HG02798 (cell line): ENCODE results near the gene FAM171A1.
"Not testable (repeated sequence)": the region's sequence is repeated elsewhere in the genome, so short reads cannot be mapped to it uniquely, and the experiment has no call there.

Experiments used
- ATAC-seq: cut with Tn5 transposase; IDR thresholded peaks from one replicate; pipeline ENCODE4 v1.9.1; 2021; ENCODE audit warnings: mild to moderate bottlenecking; ENCODE audit not compliant: unreplicated experiment, poor library complexity

FAM171A1 gene

GRCh38 chr10:15321431-15322341 lies 49.4 kb downstream of the FAM171A1 start:
- no peak for ATAC-seq

GRCh38 chr10:15320522-15321203 lies 50.4 kb downstream of the FAM171A1 start:
- no peak for ATAC-seq

DNA sequence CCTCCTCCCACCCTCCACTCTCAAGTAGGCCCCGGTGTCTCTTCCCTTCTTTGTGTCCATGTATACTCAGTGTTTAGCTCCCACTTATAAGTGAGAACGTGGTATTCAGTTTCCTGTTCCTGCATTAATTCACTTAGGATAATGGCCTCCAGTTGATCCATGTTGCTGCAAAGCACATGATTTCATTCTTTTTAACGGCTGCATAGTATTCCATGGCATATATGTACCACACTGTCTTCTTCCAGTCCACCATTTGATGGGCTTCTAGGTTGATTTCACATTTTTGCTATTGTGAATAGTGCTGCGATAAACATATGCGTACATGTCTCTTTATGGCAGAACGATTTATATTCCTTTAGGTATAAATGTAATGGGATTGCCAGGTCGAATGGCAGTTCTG lies 51.0 kb downstream of the FAM171A1 start:
- ATAC-seq: no peak

GRCh38 chr10:15316871-15317464 lies 54.1 kb downstream of the FAM171A1 start:
- ATAC-seq: no peak

DNA sequence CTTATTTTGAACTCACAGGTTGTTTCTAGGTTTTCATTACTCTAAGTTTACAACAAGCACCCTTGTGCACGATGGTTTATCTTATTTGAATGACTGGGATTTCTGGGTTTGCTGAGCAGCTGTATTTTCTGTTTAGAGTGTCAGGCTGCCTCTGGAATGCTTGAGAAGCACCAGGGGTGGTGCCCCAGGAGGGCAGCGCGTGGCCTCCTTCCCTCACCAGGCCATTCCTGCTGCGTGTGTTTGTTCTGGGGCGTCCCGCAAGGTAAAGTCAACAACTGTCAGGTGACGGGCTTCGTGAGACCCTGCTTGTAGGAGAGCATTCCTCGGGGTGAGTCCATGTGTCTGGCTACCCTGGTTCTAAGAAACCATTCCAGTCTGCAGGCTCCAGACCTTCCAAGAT lies 54.9 kb downstream of the FAM171A1 start:
- ATAC-seq: no peak

DNA sequence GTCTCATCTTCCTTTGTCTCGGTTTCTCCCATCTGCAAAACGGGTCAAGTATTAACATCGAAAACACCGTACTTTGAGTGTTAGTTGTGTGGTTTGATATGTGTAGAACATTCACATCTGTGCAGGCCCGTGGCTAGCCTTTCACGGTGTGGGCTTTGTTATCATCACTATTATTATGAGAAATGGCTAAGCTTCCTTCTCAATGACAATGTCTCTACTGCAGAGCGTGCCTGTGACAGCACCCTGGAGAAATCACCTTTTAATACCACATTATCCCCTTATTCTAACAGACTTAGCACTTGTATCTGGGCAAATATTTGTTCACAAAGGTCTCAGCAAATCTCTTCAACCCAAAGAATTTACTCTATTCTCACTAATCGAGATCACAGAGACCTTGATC lies 55.8 kb downstream of the FAM171A1 start:
- ATAC-seq: no peak

DNA sequence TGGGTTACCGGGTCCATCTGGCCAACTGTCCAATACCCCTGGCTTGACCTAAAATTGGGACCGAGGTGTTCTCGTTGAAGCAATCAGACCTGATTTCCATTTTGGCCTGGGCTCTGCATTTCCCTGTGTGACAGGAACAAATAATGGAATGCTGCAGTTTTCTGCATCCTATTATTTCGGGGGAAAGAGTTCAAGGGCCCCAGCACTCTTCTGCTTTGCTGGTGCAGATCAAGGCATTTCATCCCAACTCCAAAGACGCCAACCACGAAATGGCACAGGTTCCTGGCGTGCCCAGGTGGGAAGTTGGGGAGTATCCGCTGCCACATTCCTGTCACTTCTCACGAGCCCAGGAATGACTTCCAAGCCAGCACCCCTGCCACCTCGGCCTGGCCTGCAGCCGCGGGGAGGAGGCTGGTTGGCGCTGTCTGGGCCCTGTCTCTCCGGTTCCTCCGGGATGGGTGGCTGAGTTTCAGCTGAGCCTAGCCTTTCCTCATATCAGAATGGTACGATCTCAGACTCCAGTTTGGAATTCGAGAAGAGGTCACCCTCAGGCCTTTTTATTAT lies 56.5 kb downstream of the FAM171A1 start:
- no peak for ATAC-seq

- no peak for ATAC-seq
Observed at GRCh38 chr10:15313843-15314242, 57.2 kb downstream of the FAM171A1 start.

GRCh38 chr10:15313047-15313446 lies 58.0 kb downstream of the FAM171A1 start:
- ATAC-seq: no peak

DNA sequence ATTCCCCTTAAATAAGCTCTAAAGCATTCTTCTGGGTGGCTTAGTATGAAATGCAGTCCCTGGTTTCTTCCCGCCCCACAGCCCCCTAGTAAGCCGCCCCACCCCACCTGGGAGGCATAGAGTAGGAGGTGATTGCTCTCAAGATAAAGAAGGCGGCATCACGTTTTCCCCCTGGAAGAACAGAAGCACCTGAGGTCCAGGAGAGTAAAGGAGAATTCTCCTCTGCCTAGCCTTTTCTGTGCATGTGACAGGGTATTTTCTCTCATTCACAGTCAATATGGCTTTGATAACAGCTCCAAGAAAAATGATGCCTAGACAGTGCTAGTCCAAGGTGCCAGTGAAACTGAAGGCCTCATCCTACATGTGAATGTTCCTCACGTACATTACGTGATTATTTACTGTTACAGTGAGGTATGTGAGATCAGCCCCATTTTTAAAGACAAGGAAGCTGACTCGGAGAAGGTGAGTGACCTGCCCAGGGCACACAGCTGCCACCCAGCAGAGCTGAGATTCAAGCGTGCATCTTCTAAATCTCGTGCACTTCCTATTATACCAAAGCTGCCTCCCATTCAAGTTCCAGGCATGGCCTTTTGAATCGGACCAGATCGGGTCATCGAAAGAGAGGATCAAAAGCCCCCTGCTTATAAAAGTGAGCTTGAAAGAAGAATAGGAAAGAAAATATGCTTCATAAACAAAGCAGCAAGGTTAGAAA lies 59.4 kb downstream of the FAM171A1 start:
- no peak for ATAC-seq

- no peak for ATAC-seq
Observed at GRCh38 chr10:15310776-15311568, 60.1 kb downstream of the FAM171A1 start.

DNA sequence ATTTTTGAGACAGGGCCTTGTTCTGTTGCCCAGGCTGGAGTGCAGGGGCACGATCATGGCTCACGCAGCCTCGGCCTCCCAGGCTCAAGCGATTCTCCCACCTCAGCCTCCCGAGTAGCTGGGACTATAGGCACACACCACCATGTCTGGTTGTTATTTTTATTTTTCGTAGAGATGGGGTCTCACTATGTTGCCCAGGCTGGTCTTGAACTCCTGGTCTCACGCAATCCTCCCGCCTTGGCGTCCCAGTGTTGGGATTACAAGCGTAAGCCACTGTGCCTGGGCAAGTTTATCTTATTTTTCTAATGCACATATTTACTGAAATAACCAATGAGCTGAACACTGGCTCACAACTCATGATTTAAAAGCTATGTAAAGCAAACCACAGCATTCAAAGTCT lies 61.9 kb downstream of the FAM171A1 start:
- ATAC-seq: no peak

GRCh38 chr10:15306735-15307280 lies 64.3 kb downstream of the FAM171A1 start:
- ATAC-seq: no peak

GRCh38 chr10:15305634-15306033 lies 65.5 kb downstream of the FAM171A1 start:
- ATAC-seq: no peak

GRCh38 chr10:15305161-15305560 lies 65.9 kb downstream of the FAM171A1 start:
- no peak for ATAC-seq

DNA sequence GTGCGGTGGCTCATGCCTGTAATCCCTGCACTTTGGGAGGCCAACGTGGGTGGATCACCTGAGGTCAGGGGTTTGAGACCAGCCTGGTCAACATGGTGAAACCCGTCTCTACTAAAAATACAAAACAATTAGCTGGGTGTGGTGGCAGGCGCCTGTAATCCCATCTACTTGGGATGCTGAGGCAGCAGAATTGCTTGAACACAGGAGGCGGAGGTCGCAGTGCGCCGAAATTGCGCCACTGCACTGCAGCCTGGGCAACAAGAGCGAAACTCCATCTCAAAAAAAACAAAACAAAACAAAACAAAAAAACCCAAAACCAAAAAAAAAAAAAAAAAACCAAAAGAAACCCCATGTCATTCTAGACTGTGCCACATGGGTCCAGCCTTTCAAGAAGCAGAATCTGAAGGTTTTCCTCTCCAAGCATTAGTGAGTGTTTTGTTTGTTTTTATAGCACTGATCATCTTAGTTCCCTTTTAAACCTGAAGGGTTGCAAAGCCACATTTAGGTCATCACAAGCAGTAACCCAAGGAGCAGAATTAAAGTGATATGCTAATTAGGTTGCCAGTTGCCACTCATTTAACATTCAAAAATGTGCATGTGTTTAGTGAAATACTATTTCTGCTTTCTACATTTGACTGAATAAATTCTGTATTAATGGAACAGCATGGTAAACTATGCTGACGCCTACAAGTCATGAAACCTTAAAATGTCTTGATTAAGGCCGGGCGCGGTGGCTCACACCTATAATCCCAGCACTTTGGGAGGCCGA lies 68.7 kb downstream of the FAM171A1 start:
- not testable (repeated sequence) for ATAC-seq

GRCh38 chr10:15300697-15301096 lies 70.4 kb downstream of the FAM171A1 start:
- no peak for ATAC-seq

- ATAC-seq: no peak
Observed at GRCh38 chr10:15300145-15300544, 70.9 kb downstream of the FAM171A1 start.
